Measurements from ENCODE around the gene TNFAIP8L1.

The TNFAIP8L1 gene

GRCh38 chr19:4688587-4688986, 49.3 kb downstream of the TNFAIP8L1 start:
- Histone ChIP-seq H4K20me1 (ENCODE audit: insufficient read depth, low read length, poor library complexity, severe bottlenecking) (no peaks in the 10 kb centered on the region), H2AFZ (ENCODE audit: low read length) (no peak overlapping the region), H3F3A (ENCODE audit: low read depth) (no peaks in the 10 kb centered on the region), H3K36me3 (ENCODE audit: insufficient read depth, low read length) (peaks cover 58% of the 10 kb centered on the region; the same call in 1 of the 2 replicates), H3K4me1 (ENCODE audit: insufficient read depth, low read length, poor library complexity, severe bottlenecking) (no peaks in the 10 kb centered on the region), H3K4me2 (ENCODE audit: low read depth, low read length, poor library complexity, severe bottlenecking) (no peak overlapping the region), H3K79me2 (ENCODE audit: insufficient read depth, low read length) (no peaks in the 10 kb centered on the region), H3K4me3 (ENCODE audit: low read length, poor library complexity, severe bottlenecking) (no peak overlapping the region), H3K9me2 (replicated peaks; ENCODE audit: low read depth, low read length) (no peaks in the 10 kb centered on the region), H3K27me3 (ENCODE audit: insufficient read depth, low read length, poor library complexity, severe bottlenecking) (no peaks in the 10 kb centered on the region), H3K9ac (ENCODE audit: low read depth, low read length, poor library complexity, severe bottlenecking) (no peak overlapping the region), H3K9me3 (ENCODE audit: insufficient read depth, low read depth, low read length) (no peaks in the 10 kb centered on the region)
- TF ChIP-seq EZH2phosphoT487 (IDR thresholded peaks at IDR 0.05; ENCODE audit: borderline replicate concordance): no peak
- TF ChIP-seq, protein P1, sequence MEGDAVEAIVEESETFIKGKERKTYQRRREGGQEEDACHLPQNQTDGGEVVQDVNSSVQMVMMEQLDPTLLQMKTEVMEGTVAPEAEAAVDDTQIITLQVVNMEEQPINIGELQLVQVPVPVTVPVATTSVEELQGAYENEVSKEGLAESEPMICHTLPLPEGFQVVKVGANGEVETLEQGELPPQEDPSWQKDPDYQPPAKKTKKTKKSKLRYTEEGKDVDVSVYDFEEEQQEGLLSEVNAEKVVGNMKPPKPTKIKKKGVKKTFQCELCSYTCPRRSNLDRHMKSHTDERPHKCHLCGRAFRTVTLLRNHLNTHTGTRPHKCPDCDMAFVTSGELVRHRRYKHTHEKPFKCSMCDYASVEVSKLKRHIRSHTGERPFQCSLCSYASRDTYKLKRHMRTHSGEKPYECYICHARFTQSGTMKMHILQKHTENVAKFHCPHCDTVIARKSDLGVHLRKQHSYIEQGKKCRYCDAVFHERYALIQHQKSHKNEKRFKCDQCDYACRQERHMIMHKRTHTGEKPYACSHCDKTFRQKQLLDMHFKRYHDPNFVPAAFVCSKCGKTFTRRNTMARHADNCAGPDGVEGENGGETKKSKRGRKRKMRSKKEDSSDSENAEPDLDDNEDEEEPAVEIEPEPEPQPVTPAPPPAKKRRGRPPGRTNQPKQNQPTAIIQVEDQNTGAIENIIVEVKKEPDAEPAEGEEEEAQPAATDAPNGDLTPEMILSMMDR (conservative IDR thresholded peaks at IDR 0.05; ENCODE audit: low read length): no peak

DNA sequence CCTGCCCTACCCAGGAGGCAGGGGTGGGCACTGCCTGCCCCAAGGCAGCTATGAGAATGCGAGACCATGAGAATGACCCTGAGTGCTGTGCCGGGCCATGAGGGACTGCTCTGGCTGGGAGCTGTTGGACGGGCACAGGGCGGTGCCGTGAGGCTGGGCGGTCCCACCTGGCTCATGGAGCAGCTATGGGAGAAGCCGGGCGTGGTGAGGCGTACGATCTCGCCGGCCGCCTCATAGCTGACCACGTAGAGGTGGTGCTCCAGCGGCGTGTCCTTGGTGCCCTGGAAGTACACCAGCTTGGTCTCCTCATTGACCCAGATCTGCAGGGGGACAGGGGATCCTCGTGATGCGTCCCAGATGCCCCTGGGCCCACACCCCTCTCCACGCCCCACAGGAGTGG, 50.1 kb downstream of the TNFAIP8L1 start:
- TF ChIP-seq, protein P1 (conservative IDR thresholded peaks at IDR 0.05; ENCODE audit: low read length): no peak
- TF ChIP-seq EZH2phosphoT487 (IDR thresholded peaks at IDR 0.05; ENCODE audit: borderline replicate concordance): no peak
- no peaks in the 10 kb centered on the region for H4K20me1 ChIP-seq (ENCODE audit: insufficient read depth, low read length, poor library complexity, severe bottlenecking)
- no peak overlapping the region for H3K4me2 ChIP-seq (ENCODE audit: low read depth, low read length, poor library complexity, severe bottlenecking)
- H3F3A ChIP-seq (ENCODE audit: low read depth): no peaks in the 10 kb centered on the region
- H3K79me2 ChIP-seq (ENCODE audit: insufficient read depth, low read length): no peaks in the 10 kb centered on the region
- H3K9me2 ChIP-seq (replicated peaks; ENCODE audit: low read depth, low read length): no peaks in the 10 kb centered on the region
- no peaks in the 10 kb centered on the region for H3K4me1 ChIP-seq (ENCODE audit: insufficient read depth, low read length, poor library complexity, severe bottlenecking)
- H3K36me3 ChIP-seq (ENCODE audit: insufficient read depth, low read length): peaks cover 66% of the 10 kb centered on the region; the same call in 1 of the 2 replicates
- H3K27me3 ChIP-seq (ENCODE audit: insufficient read depth, low read length, poor library complexity, severe bottlenecking): no peaks in the 10 kb centered on the region
- H2AFZ ChIP-seq (ENCODE audit: low read length): no peak overlapping the region
- H3K9ac ChIP-seq (ENCODE audit: low read depth, low read length, poor library complexity, severe bottlenecking): no peak overlapping the region
- no peaks in the 10 kb centered on the region for H3K9me3 ChIP-seq (ENCODE audit: insufficient read depth, low read depth, low read length)
- H3K4me3 ChIP-seq (ENCODE audit: low read length, poor library complexity, severe bottlenecking): no peak overlapping the region

DNA sequence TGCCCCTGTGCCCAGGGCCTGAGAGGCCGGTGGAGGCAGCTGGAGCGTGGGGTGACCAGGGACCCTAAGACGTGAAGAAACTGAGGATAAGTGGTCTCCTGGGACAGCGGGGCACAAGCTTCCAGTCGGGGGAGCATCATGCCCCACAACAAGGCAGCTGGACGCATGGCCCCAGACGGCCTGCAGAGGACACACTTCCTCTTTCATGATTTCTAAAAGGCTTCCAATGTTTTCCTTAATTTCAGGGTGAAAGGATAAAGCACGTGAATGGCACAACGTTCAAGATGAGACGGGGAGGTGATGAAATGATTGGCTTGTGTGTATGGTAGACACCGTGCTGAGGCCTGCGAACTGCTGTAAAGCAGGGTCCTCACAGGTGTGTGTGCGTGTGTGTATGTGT, 51.0 kb downstream of the TNFAIP8L1 start:
- Histone ChIP-seq H3K4me2 (ENCODE audit: low read depth, low read length, poor library complexity, severe bottlenecking) (no peak overlapping the region), H3K79me2 (ENCODE audit: insufficient read depth, low read length) (no peaks in the 10 kb centered on the region), H3K9me3 (ENCODE audit: insufficient read depth, low read depth, low read length) (no peaks in the 10 kb centered on the region), H2AFZ (ENCODE audit: low read length) (no peak overlapping the region), H3K27me3 (ENCODE audit: insufficient read depth, low read length, poor library complexity, severe bottlenecking) (no peaks in the 10 kb centered on the region), H3K36me3 (ENCODE audit: insufficient read depth, low read length) (peaks cover 75% of the 10 kb centered on the region; the same call in 1 of the 2 replicates), H3K9me2 (replicated peaks; ENCODE audit: low read depth, low read length) (no peaks in the 10 kb centered on the region), H3K9ac (ENCODE audit: low read depth, low read length, poor library complexity, severe bottlenecking) (no peak overlapping the region), H4K20me1 (ENCODE audit: insufficient read depth, low read length, poor library complexity, severe bottlenecking) (no peaks in the 10 kb centered on the region), H3K4me1 (ENCODE audit: insufficient read depth, low read length, poor library complexity, severe bottlenecking) (no peaks in the 10 kb centered on the region), H3F3A (ENCODE audit: low read depth) (no peaks in the 10 kb centered on the region), H3K4me3 (ENCODE audit: low read length, poor library complexity, severe bottlenecking) (no peak overlapping the region)
- TF ChIP-seq, protein P1 (conservative IDR thresholded peaks at IDR 0.05; ENCODE audit: low read length): no peak
- TF ChIP-seq EZH2phosphoT487 (IDR thresholded peaks at IDR 0.05; ENCODE audit: borderline replicate concordance): no peak

Data from Loucy (cell line).